IPS DF 4.7 (cell line): ENCODE measurements around the gene ADGRG6.
"Not testable (repeated sequence)": the region's sequence is repeated elsewhere in the genome, so short reads cannot be mapped to it uniquely, and the experiment has no call there.

Experiments used
- DNase-seq: peaks from one replicate; pipeline ENCODE4 v3.0.0-alpha.2; 2013; ENCODE audit warnings: low spot score; ENCODE audit errors: extremely low read depth

The ADGRG6 gene

DNA sequence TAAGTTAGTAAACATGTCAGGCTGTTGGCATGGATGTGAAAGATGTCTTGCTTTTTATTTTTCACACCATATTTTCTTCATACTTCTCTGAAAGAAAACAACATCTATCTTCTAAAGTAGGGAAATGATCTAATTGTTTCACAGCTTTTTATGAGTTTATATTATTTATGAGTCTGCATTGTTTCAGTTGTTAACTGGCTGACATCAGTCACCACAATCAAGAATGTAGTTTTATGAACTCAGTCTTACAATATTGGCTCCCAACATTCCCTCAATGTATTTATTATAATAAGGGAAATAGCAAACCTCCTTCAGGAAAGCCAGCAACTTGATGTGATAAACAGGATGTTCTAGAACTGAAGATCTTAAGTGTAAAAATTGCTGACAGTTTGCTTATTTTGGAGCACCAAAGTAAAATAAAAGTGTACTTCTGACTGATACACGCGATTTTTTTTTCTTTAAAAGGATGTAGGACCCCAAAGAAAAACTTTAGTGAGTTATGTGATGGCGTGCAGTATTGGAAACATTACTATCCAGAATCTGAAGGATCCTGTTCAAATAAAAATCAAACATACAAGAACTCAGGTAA lies 106.0 kb downstream of the ADGRG6 start:
- no peak for DNase-seq

DNA sequence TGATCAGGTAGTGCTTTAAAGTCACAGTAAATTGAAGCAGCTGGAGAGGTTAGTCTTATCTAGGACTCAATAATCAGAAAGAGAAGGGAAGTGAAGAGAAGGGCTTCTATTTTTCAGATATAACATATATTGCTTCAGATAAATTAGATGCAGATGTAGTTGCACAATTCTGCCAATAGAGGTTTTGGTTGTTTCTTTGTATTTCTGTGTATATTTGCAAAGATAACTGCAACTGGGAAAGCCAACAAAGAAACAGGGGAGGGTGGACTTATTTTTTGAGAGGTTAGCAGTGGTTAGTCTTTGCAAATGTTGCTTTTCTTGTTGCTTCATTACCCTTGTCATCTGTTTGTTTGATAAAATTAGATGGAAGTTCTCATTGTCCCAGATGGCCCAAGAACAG lies 106.6 kb downstream of the ADGRG6 start:
- no peak for DNase-seq

DNA sequence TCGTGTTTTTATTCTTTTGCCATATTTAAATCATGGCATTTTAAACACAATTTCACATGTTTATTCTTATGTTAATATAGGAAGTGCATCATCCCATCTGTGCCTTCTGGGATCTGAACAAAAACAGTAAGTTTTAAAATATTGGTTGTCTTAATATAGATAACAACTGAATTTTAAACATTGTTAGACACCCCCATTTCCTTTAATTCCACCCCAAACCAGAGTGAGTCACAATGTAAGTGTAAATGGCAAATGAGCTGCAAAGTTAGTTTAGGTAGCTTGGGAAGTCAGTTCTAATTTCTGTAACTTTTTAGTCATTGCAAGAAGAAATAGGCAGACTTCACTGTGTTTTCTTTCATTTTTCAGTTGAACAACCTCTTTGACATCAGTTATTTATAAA lies 108.0 kb downstream of the ADGRG6 start:
- DNase-seq: no peak

DNA sequence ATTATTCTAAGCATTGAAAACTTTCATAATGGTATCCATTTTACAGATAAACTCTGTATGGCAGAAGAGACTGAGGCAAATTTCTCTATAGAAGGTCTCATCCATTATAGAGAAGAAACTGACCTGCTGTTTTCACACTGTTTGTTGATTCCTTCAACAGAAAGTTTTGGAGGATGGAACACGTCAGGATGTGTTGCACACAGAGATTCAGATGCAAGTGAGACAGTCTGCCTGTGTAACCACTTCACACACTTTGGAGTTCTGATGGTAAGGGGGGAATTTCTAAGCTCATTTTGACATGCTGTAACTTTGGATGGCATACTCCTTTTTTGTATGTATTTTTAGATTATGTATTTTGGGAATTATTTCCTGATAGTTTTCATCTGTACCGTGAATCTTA lies 109.3 kb downstream of the ADGRG6 start:
- no peak for DNase-seq

DNA sequence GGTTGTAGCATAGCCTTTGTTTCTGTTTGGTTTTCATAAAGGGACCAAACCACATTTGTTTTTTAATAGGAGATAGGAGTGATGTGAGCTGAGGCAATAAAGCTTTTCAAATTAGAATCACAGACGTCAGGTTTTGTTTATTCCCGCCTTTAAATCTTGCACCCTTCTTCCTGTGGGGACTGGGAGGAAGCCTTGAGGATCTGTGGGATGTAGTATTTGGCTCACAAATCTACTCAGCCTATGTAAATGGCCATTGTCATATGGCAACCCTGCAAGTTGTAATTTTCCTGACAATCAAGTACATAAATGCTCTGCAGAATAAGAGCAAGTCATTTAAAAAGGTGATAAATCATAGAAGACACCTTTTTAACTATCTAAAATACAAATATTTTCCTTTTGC lies 110.4 kb downstream of the ADGRG6 start:
- no peak for DNase-seq

DNA sequence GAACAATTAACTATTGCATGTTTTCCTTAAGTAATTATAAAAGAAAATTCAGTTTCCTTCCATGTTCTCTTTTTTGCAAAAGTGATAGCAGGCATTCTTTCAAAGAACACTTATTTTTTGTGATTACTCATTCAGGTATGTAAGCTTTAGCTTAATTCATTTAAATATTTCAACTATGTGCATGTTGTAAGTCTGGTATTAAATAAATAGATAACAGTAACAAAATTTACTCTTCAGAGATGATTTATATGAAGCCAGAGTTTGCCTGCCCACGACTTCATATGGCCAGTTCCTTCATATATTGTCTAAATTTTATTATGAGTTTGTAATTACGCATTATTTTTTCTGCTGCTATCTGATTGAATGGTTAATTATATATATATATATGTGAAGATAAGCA lies 110.9 kb downstream of the ADGRG6 start:
- DNase-seq: no peak

DNA sequence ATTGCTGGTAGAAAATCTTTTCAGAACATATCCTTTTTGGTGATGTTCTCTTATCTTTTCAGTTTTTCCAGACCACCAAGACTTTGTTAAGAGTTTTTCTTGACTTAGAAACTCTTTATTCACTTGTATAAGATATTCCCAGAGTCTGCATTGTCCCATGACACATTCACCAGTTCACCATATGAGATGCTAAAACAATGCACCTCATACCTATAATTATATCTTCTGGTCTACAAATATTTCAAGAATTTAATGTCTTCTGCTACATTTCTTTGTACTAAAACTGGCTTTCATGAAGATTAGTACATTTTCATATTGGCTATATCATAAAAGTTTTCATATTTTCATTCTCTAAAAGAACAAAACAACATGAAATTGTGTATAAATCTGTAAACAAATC lies 111.3 kb downstream of the ADGRG6 start:
- DNase-seq: no peak

DNA sequence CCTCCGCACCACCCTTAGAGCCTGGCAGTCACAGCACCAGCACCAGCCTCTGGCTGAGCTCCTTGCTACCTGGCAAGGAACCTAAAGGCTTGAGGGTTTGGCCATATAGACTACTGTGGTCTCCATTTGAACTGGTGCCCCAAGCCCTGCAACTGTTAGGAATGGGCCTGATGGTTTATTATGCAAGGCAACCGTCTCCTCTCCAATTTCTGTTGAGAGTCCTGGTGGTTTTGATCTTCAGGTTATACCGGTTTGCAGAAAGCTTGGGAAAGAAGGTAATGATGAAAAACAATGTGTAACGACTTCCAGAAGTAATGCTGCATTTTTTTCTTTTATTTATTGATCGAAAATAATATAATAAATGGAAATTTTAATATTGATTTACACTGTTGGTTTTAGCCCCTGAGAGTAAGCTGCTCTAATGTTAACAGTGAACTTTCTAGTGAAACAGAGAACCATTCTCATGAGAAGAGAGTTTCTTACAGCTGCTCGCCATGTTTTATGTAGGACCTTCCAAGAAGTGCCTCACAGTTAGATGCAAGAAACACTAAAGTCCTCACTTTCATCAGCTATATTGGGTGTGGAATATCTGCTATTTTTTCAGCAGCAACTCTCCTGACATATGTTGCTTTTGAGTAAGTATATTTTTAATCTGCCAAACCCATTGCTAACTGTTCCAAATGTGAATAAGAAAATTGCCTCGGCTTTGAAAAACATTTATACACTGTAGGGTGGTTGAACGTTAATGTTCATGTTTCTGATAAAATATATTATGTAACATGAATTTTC lies 112.8 kb downstream of the ADGRG6 start:
- DNase-seq: no peak

DNA sequence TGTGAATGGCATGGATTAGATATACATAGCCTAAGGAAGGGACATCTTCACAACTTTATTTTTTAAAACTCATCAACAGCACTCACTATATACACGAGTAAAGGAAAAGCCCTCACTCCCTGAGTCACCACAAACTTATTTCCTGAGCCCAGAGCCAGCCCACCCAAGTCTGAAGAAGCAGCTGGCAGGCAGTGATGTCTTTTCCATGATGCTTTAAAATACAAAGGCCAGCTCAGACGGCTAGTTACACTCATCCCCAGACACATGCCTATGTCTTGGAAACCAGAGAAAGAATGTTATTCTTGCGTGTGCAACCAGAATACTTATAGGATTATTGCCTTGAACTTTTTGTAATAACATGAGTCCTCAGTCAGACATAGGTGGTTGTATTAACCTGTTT lies 114.4 kb downstream of the ADGRG6 start:
- DNase-seq: no peak

DNA sequence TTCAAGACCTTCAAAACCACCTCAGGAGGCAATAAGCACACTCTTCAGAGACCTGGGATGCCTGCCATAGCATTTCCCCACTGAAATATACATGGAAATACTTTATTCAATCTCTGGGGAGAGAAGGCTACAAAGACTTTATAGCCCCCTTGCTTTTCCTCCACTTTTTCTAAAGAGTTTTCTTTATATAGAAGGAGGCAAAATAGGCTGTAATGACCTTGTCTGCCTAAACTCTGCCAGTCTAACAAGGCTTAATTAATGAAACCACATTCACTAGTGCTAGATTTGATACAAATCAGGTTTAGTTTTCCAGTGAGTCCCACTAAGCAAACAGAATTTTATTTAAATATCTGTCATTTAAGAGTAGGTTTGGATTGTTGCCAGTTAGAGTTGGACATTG lies 114.9 kb downstream of the ADGRG6 start:
- no peak for DNase-seq

DNA sequence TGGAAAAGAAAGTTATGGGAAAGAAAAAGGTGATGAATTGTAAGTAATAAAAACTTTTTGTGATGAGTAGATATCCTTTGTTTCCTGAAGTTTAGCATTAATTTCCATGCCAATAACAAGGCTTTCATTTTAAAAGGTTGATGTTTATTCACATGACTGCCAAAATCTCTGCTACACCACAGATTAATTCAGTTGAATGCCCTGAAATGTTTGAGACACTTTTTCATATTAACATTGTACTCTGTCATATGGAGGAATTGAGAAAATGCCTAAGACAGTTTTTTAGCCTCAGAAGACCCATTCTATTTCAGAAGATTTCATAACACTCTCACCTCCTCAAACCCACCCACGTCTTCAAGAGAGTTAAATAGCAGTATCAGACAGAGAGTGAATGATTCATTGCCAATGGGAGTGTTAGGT lies 115.5 kb downstream of the ADGRG6 start:
- DNase-seq: no peak

DNA sequence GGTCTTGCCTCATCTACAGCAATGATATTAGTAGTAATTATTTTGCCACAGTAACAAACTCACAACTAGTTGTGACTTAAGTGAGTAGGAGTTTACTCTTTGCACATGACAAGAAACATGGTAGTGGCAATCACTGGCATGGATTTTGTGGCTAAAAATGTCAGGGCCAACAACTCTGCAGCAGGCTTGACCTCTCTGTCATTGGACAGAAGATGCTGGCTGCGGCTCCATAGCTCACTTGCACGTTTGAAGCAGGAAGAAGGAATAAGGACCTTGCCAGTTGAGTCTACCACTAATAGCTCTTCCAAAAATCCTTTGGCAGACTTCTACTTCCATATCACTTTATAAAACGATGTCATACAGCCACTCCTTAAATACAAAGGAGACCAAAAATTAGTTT lies 117.3 kb downstream of the ADGRG6 start:
- DNase-seq: no peak

DNA sequence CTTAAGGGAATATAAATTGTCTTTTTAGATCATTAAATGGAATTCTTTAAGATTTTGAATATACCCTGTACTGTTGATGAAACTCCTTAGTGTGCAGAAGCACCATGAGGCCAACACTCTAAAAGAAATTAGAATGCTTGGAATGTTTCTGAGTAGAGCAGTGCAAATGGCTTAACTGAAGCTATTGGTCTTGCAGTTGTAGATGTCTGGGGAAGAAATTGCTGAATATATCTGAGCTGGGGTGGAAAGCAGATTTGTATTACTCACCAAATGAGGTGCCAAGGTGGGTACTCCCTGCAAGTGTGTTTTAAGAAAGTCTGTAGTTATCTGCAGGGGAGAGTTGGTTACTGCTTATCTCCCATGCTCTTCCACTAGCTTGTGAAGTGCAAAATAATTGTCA lies 119.0 kb downstream of the ADGRG6 start:
- DNase-seq: no peak

DNA sequence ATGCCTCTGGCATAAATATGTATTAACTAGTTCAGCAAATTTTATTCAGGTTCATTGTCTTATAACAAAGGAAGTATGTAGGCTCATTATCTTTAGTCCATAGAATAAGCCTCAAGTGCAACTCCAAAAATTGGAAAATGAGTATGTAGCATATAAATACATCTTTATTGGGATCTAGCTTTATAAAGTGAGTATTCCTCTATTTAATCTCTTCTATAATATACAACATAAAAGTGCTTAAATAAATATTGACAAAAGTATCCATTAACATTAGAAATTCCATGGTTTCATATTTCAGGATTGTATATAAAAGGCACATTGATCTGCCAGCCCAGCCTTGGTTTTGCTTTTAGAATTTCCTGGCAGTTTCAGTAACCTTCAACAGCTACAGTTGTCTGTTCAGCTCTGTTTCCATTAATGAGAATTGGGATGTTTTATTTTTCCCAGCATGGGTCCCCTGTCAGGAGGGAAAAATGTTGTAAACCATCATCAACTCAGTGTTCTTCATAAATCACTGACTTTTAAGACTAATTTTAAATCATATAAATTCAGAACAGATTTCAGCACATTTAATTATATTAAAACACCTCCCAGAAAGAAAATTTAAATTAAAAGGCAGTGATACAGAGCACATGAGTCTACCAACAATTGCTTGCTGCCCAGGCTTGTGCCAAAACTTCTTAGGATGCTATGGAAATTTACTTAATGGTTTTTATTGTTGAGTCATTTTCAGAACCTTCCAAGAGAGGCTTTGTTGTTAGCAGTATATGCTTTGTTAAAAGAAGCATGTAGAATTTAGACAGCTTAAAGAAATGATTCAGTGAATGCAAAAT lies 119.7 kb downstream of the ADGRG6 start:
- no peak for DNase-seq

DNA sequence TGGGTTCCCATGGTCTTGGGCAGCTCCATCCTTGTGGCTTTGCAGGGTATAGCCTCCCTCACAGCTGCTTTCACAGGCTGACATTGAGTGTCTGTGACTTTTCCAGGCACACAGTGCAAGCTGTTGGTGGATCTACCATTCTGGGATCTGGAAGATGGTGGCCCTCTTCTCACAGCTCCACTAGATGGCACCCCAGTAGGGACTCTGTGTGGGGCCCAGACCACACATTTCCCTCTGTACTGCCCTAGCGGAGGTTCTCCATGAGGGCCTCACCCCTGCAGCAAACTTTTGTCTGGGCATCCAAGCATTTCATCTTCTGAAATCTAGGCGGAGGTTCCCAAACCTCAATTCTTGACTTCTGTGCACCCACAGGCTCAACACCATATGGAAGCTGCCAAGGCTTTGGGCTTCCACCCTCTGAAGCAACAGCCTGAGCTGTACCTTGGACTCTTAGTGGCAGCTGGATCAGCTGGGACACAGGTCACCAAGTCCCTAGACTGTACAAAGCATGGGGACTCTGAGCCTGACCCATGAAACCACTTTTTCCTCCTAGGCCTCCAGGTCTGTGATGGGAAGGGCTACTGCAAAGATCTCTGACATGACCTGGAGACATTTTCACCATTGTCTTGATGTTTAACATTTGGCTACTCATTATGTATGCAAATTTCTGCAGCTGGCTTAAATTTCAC lies 124.8 kb downstream of the ADGRG6 start:
- DNase-seq: not testable (repeated sequence)

DNA sequence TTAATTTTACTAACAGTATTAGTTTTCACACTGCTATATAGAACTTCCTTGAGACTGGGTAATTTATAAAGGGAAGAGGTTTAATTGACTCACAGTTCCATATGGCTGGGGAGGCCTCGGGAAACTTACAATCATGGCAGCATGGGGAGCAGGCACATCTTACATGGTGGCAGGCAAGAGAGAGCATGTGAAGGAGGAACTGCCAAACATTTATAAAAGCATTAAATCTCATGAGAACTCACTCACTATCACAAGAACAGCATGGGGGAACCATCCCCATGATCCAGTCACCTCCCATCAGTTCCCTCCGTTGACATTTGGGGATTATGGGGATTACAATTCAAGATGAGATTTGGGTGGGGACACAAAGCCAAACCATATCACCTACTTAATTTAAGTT lies 126.7 kb downstream of the ADGRG6 start:
- DNase-seq: not testable (repeated sequence)

DNA sequence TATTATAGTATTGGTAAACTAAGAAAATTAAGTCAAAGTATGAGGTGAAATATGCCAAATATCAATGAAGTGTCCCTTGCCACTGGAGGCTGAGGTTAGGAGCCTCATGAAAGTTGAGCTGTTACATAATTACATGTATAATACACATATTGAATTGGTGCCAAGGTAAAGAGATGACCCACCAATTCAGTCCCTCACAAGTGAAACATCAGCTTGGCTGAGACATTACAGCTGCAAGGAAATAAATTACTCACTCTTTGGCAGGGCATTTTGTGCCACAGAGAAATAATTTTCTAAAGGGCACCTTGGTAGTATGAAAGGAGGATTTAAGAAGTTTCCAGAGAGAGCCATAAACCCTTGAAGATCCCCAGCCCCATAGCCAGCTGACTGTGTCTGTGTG lies 127.4 kb downstream of the ADGRG6 start:
- DNase-seq: no peak

DNA sequence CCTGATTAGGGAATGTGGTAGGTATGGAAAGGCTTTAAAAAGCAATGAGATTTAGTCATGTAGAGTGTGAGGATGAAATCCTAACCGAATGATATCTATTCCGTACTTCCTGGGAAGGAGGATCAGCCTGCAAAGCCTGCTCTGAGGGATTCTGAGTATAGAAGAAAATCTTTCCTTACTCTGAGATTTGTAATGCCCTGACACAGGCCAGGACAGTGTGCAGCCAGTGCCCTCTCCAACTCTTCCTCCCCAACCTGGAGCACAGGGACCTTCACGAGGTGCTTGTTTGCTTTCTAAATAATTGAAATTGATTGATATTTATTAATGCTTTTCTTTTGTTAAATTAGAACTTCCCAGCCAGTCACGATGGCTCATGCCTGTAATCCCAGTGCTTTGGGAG lies 131.6 kb downstream of the ADGRG6 start:
- no peak for DNase-seq

DNA sequence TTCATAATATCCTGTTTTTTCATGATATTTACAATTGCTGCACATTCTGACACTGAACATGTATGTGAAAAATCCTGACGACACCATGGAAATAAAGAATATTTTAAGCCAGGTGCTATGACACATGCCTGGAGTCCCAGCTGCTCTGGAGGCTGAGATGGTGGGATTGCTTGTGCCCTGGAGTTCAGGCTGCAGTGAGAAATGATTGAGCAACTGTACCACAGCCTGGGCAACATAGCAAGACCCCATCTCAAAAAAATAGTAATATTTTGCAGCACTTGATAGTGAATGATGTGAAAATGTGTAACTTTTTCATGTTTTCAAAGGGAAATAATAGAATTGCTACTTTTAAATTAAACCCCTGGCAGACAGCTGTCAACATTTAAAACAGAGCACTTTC lies 137.1 kb downstream of the ADGRG6 start:
- DNase-seq: no peak

DNA sequence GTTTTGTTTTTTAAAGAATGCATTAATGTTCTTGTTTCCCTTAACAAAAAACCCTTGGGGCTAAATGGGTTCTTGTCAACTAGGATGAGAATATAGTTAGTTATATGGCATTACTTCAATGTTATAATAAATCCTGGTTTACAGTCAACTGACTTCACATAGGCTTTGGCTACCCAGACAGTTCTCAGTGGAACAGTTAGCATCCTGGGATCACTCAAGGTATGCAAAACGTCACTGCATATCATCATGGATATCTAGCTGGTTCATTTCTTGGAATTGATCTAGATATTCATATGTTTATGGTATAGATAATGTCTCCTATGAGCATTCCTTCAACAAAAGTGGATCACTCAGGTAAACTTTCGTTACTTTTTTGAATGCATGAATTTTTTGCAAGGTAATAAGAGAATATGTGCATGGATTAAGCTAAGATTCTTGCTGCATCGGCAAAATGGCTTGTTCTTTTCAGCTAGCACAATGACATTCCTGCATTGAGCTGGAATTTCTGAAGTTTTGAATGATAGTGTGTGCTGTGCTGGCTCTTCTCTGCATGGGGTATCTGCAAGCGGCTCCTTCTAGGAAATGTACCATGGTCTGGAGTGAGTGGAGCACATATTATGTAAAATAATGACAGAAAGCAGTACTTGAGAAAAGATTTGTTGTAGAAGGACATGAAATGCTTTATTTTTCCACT lies 138.9 kb downstream of the ADGRG6 start:
- DNase-seq: no peak

DNA sequence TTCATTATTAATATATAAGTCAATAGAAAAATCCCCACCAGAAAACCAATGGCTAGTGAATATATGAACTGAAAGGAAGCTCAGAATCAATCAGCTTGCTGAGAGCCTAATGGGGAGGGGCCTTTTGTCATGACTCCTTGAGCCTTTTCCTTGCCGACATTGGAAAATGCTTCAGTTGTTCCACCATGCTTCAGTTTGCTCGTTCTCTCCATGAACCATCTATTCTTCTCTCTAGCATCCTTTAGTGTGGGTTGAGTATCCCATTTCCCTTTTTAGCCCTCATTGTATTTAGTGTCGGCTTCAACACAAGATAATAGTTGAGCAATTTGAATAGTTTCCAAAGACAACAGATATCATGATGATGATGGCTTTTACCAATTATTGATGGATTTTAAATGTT lies 139.9 kb downstream of the ADGRG6 start:
- DNase-seq: no peak
